Activated naive CD4-positive, alpha-beta T cell treated with anti-CD3 and anti-CD28 coated beads, Interleukin-2, amount 10 ng/mL, durations not matched to agents 7 days and 5 days (primary cell): Measurements from ENCODE around the gene RRAGC.
"Not testable (repeated sequence)": the region's sequence is repeated elsewhere in the genome, so short reads cannot be mapped to it uniquely, and the experiment has no call there.

ENCODE experiments used
- CTCF ChIA-PET: fragments of 350-600 bp; sonication (Branson Sonifier 250); formaldehyde crosslinking; loops from one replicate; lab custom pipeline; 2021; ENCODE audit warnings: antibody characterized with exemption; lab: Charles Lee
- DNase-seq: peaks from one replicate; pipeline ENCODE4 v3.0.0-alpha.2; 2020
- H3K27ac Mint-ChIP-seq: one replicate; pipeline ENCODE4 v1.8.0; 2021; ENCODE audit warnings: mild to moderate bottlenecking, moderate library complexity, mixed read lengths
- H3K27me3 Mint-ChIP-seq: one replicate; pipeline ENCODE4 v1.8.0; 2021; ENCODE audit warnings: mild to moderate bottlenecking, mixed read lengths
- H3K36me3 Mint-ChIP-seq: one replicate; pipeline ENCODE4 v1.8.0; 2021; ENCODE audit warnings: mixed read lengths
- H3K4me1 Mint-ChIP-seq: one replicate; pipeline ENCODE4 v1.8.0; 2021; ENCODE audit warnings: mixed read lengths
- H3K4me3 Mint-ChIP-seq: one replicate; pipeline ENCODE4 v1.8.0; 2021; ENCODE audit warnings: mild to moderate bottlenecking, moderate library complexity, mixed read lengths
- H3K9me3 Mint-ChIP-seq: one replicate; pipeline ENCODE4 v1.8.0; 2021; ENCODE audit warnings: mixed read lengths

The RRAGC gene

GRCh38 chr1:38836316-38836715, 23.3 kb downstream of the RRAGC start:
- H3K27ac Mint-ChIP-seq, H3K4me3 Mint-ChIP-seq: not testable (repeated sequence)

GRCh38 chr1:38834937-38835827, 24.4 kb downstream of the RRAGC start:
- Mint-ChIP-seq H3K4me1 (no peaks in the 10 kb centered on the region), H3K27ac (no peak overlapping the region), H3K36me3 (peaks cover 18% of the 10 kb centered on the region), H3K9me3 (no peaks in the 10 kb centered on the region), H3K4me3 (no peak overlapping the region), H3K27me3 (peaks cover 19% of the 10 kb centered on the region)
- CTCF ChIA-PET, result interaction anchor here (0.8 to 1.4 kb wide), 6 partner anchors 16 to 805 kb away, joined by 3 to 6 read pairs (median 3); no protein-coding TSS in a partner anchor
- peak; percentile 62 for DNase-seq

More at GRCh38 chr1:38836316-38836715, 23.3 kb downstream of the RRAGC start:
- CTCF ChIA-PET, result interaction anchor here (0.6 to 1.5 kb wide), 4 partner anchors 17 to 809 kb away, joined by 3 to 5 read pairs (median 3); no protein-coding TSS in a partner anchor
- not testable (repeated sequence) for H3K27me3 Mint-ChIP-seq, DNase-seq, H3K4me1 Mint-ChIP-seq, H3K9me3 Mint-ChIP-seq
- H3K36me3 Mint-ChIP-seq, result peaks cover 20% of the 10 kb centered on the region

GRCh38 chr1:38834221-38834782, 25.3 kb downstream of the RRAGC start:
- peaks cover 14% of the 10 kb centered on the region for H3K36me3 Mint-ChIP-seq
- H3K4me1 Mint-ChIP-seq, result no peaks in the 10 kb centered on the region
- H3K9me3 Mint-ChIP-seq, result no peaks in the 10 kb centered on the region
- no peak overlapping the region for H3K4me3 Mint-ChIP-seq
- CTCF ChIA-PET, result interaction anchor here (1.2 to 1.4 kb wide), 3 partner anchors 15 to 740 kb away, joined by 3 to 6 read pairs (median 5); no protein-coding TSS in a partner anchor
- H3K27me3 Mint-ChIP-seq, result peaks cover 28% of the 10 kb centered on the region
- DNase-seq, result no peak
- no peak overlapping the region for H3K27ac Mint-ChIP-seq

DNA sequence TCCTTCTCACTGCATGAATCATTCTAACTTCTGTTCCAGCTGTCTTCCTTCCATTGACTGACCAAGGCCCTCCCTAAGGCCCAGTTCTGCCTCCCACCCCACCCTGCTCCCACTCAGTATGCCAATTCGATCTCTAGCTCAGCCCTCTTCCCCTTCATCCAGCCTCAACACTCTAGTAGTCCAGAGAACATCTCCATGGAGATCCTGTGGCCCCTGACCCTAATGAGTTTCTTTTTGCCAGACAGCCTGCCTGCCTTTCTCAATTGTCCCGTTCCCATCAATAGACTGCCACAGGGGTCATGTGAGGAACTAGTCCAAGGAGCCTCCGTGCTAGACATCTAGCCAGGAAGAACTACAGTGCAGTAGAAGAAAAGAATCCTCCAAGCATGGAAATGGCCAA, 26.4 kb downstream of the RRAGC start:
- H3K27ac Mint-ChIP-seq, result no peak overlapping the region
- no peaks in the 10 kb centered on the region for H3K9me3 Mint-ChIP-seq
- DNase-seq, result no peak
- H3K36me3 Mint-ChIP-seq, result peaks cover 3% of the 10 kb centered on the region
- no peak overlapping the region for H3K4me3 Mint-ChIP-seq
- peaks cover 32% of the 10 kb centered on the region for H3K27me3 Mint-ChIP-seq
- H3K4me1 Mint-ChIP-seq, result no peaks in the 10 kb centered on the region
- CTCF ChIA-PET, result interaction anchor here (1.1 to 1.4 kb wide), 2 partner anchors 14 to 20 kb away, joined by 3 to 4 read pairs; no protein-coding TSS in a partner anchor

DNA sequence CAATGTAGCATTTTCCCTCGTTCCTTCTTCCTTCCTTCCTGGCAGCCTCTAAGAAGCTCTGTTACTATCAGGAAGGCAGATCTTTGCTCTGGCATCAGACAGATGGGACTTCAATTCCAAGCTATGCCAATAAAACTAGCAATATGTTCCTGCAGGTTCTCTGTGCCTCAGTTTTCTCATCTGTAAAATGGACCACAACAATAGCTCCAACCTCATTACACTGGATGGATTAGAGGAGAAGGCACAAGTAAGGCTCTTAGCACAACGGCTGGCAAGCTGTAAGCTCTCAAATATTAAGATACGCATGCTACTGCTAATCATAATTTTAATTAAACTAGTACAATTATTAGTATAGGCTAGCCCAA, 27.2 kb downstream of the RRAGC start:
- Mint-ChIP-seq H3K36me3 (no peaks in the 10 kb centered on the region), H3K9me3 (no peaks in the 10 kb centered on the region), H3K4me1 (no peaks in the 10 kb centered on the region), H3K27ac (no peak overlapping the region), H3K4me3 (no peak overlapping the region), H3K27me3 (peaks cover 32% of the 10 kb centered on the region)
- CTCF ChIA-PET, result interaction anchor here (1.1 to 1.4 kb wide), 3 partner anchors 13 to 19 kb away, joined by 3 to 4 read pairs (median 4); no protein-coding TSS in a partner anchor
- DNase-seq, result no peak

GRCh38 chr1:38831731-38832369, 27.7 kb downstream of the RRAGC start:
- CTCF ChIA-PET, result interaction anchor here (1.2 to 1.4 kb wide), 2 partner anchors 13 to 19 kb away, joined by 3 to 4 read pairs; no protein-coding TSS in a partner anchor
- no peak overlapping the region for H3K4me3 Mint-ChIP-seq
- H3K9me3 Mint-ChIP-seq, result no peaks in the 10 kb centered on the region
- peaks cover 32% of the 10 kb centered on the region for H3K27me3 Mint-ChIP-seq
- H3K27ac Mint-ChIP-seq, result no peak overlapping the region
- H3K36me3 Mint-ChIP-seq, result no peaks in the 10 kb centered on the region
- no peaks in the 10 kb centered on the region for H3K4me1 Mint-ChIP-seq
- no peak for DNase-seq

GRCh38 chr1:38829368-38829767, 30.2 kb downstream of the RRAGC start:
- H3K27ac Mint-ChIP-seq, result no peak overlapping the region
- H3K4me1 Mint-ChIP-seq, result no peaks in the 10 kb centered on the region
- CTCF ChIA-PET, result no interaction called here

GRCh38 chr1:38827318-38827717, 32.3 kb downstream of the RRAGC start:
- Mint-ChIP-seq H3K36me3 (no peaks in the 10 kb centered on the region), H3K4me1 (no peaks in the 10 kb centered on the region), H3K27me3 (peaks cover 51% of the 10 kb centered on the region), H3K4me3 (no peak overlapping the region), H3K27ac (no peak overlapping the region), H3K9me3 (no peaks in the 10 kb centered on the region)
- no peak for DNase-seq
- CTCF ChIA-PET, result interaction anchor here (0.9 kb wide), 2 partner anchors 8 to 18 kb away, joined by 3 read pairs; no protein-coding TSS in a partner anchor

More at GRCh38 chr1:38829368-38829767, 30.2 kb downstream of the RRAGC start:
- DNase-seq, result no peak
- peaks cover 48% of the 10 kb centered on the region for H3K27me3 Mint-ChIP-seq
- no peaks in the 10 kb centered on the region for H3K36me3 Mint-ChIP-seq
- H3K4me3 Mint-ChIP-seq, result no peak overlapping the region
- H3K9me3 Mint-ChIP-seq, result no peaks in the 10 kb centered on the region

GRCh38 chr1:38826886-38827285, 32.7 kb downstream of the RRAGC start:
- no peaks in the 10 kb centered on the region for H3K4me1 Mint-ChIP-seq
- H3K9me3 Mint-ChIP-seq, result no peaks in the 10 kb centered on the region
- H3K27ac Mint-ChIP-seq, result no peak overlapping the region
- peaks cover 51% of the 10 kb centered on the region for H3K27me3 Mint-ChIP-seq
- no peak overlapping the region for H3K4me3 Mint-ChIP-seq
- CTCF ChIA-PET, result interaction anchor here (0.9 kb wide), 2 partner anchors 8 to 19 kb away, joined by 3 read pairs; no protein-coding TSS in a partner anchor
- H3K36me3 Mint-ChIP-seq, result no peaks in the 10 kb centered on the region
- DNase-seq, result no peak

DNA sequence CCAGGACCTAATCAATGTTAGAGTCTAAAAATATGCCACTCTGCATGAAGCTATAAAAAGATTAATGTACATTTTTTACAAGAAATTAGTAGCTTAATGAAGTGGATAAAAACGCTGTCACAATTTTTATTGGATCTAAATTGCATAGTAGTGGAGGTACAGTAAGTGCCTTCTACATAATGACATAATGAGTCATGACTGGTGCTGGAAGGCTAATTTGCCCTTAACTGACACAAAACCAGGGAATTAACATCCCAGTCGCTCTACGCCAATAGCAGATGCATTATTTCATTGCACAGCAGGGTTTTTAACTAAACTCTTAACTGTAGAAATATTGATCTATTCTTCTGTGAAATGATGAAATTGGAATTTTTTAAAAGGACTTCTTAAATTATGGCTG, 33.3 kb downstream of the RRAGC start:
- no peaks in the 10 kb centered on the region for H3K4me1 Mint-ChIP-seq
- CTCF ChIA-PET, result no interaction called here
- no peaks in the 10 kb centered on the region for H3K9me3 Mint-ChIP-seq
- no peak overlapping the region for H3K27ac Mint-ChIP-seq
- peaks cover 56% of the 10 kb centered on the region for H3K27me3 Mint-ChIP-seq
- no peak for DNase-seq
- no peak overlapping the region for H3K4me3 Mint-ChIP-seq
- H3K36me3 Mint-ChIP-seq, result no peaks in the 10 kb centered on the region

DNA sequence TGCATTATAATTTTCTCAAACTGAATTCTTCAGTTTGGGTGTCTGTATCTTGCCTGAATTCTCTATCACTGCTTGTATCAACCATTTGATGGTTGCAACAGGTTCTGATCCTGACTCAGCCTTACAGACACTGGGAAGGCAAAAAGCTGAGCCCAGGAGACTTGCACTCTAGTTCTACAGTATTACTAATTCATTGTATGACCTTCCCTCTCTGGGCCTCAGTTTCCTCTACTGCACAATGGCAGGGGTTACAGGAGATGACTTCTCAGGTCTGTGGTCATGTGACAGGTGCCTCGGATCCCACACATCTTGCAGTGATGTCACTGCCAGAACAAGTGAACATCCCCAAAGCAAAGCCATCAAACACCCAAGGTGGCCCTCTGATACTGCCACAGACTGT, 38.7 kb downstream of the RRAGC start:
- no peak overlapping the region for H3K27ac Mint-ChIP-seq
- no peak for DNase-seq
- H3K36me3 Mint-ChIP-seq, result no peaks in the 10 kb centered on the region
- no peaks in the 10 kb centered on the region for H3K9me3 Mint-ChIP-seq
- CTCF ChIA-PET, result no interaction called here
- no peak overlapping the region for H3K4me3 Mint-ChIP-seq
- peaks cover 75% of the 10 kb centered on the region for H3K27me3 Mint-ChIP-seq
- peaks cover 10% of the 10 kb centered on the region for H3K4me1 Mint-ChIP-seq

GRCh38 chr1:38819516-38819915, 40.1 kb downstream of the RRAGC start:
- CTCF ChIA-PET, result interaction anchor here (0.8 to 1.9 kb wide), 7 partner anchors 8 to 134 kb away, joined by 3 to 6 read pairs (median 4); no protein-coding TSS in a partner anchor
- H3K36me3 Mint-ChIP-seq, result no peaks in the 10 kb centered on the region
- H3K4me1 Mint-ChIP-seq, result peaks cover 14% of the 10 kb centered on the region
- peaks cover 75% of the 10 kb centered on the region for H3K27me3 Mint-ChIP-seq
- H3K9me3 Mint-ChIP-seq, result no peaks in the 10 kb centered on the region
- no peak overlapping the region for H3K4me3 Mint-ChIP-seq
- no peak overlapping the region for H3K27ac Mint-ChIP-seq
- no peak for DNase-seq

DNA sequence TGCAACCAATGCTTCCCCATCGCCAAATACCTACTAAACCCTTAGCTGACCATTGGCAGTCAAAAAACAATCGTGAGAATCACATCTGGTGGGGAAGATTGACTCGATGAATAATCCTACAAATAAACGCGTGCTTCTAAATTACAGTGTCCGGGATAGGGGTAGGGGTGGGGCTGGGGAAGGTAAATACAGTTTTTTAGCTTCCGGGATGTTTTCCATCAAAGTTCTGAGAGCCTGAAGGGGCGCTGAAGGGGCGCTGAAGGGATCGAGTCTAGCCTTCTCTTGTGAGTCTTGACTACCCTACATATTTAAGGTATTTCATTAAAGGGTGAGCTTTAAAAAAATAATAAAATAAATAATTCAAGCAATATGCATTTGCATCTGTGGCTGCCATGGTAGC, 40.5 kb downstream of the RRAGC start:
- H3K4me1 Mint-ChIP-seq, result peaks cover 14% of the 10 kb centered on the region
- H3K27ac Mint-ChIP-seq, result no peak overlapping the region

More for the DNA sequence above, 40.5 kb downstream of the RRAGC start:
- Mint-ChIP-seq H3K9me3 (no peaks in the 10 kb centered on the region), H3K4me3 (no peak overlapping the region), H3K36me3 (no peaks in the 10 kb centered on the region), H3K27me3 (peaks cover 76% of the 10 kb centered on the region)
- CTCF ChIA-PET, result interaction anchor here (0.8 to 1.9 kb wide), 7 partner anchors 8 to 133 kb away, joined by 3 to 6 read pairs (median 4); no protein-coding TSS in a partner anchor
- DNase-seq, result no peak
